ENCODE results near the gene GBP6. TPM values are rescaled to one million over a fixed set of nuclear protein-coding genes. Genes with fewer than 3 reads are reported as not detected.
A peak's percentile ranks its signal among the peaks of the same experiment; 100 is the strongest.
"Not testable (repeated sequence)": the region's sequence is repeated elsewhere in the genome, so short reads cannot be mapped to it uniquely, and the experiment has no call there.

The GBP6 gene
- total RNA-seq, 1 experiment from 2014 or later: not detected

DNA sequence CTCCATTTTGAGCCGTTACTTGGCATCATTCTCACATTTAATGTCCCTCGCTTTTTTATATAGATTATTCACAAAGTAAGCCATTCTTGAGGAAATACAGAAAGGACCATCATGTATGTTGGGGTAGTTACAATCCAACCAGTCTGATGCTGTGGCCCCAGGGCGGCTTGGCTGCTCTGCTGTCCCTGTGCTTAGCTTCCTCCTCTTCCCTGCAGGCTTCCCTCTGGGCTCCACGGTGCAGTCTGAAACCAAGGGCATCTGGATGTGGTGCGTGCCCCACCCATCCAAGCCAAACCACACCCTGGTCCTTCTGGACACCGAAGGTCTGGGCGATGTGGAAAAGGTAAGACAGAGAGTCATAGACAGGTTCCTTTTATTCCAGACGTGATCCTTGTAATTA lies 5.5 kb downstream of the GBP6 start (continued):
- no peak for TF ChIP-seq ZNF396 (CRISPR knock-in tag; IDR thresholded peaks at IDR 0.05; ENCODE audit: borderline replicate concordance)
- TF ChIP-seq, protein P1, sequence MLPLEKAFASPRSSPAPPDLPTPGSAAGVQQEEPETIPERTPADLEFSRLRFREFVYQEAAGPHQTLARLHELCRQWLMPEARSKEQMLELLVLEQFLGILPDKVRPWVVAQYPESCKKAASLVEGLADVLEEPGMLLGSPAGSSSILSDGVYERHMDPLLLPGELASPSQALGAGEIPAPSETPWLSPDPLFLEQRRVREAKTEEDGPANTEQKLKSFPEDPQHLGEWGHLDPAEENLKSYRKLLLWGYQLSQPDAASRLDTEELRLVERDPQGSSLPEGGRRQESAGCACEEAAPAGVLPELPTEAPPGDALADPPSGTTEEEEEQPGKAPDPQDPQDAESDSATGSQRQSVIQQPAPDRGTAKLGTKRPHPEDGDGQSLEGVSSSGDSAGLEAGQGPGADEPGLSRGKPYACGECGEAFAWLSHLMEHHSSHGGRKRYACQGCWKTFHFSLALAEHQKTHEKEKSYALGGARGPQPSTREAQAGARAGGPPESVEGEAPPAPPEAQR (CRISPR knock-in tag; IDR thresholded peaks at IDR 0.05): no peak

DNA sequence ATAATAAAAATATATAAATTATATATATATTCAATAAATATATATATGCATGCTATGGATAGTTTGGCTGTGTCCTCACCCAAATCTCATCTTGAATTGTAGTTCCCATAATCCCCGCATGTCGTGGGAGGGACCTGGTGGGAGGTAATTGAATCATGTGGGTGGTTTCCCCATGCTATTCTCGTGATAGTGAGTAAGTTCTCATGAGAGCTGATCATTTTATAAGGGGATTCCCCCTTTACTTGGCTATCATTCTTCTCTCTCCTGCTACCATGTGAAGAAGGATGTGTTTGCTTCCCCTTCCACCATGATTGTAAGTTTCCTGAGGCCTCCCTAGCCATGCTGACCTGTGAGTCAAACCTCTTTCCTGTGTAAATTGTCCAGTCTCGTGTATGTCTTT lies 10.0 kb downstream of the GBP6 start:
- POLR2A ChIA-PET; H3K9me3 Mint-ChIP-seq; H3K27ac Mint-ChIP-seq; DNase-seq (ENCODE audit: low spot score); ATAC-seq; CTCF ChIA-PET; H3K36me3 Mint-ChIP-seq; H3K27me3 Mint-ChIP-seq (ENCODE audit: low read depth); H3K4me3 Mint-ChIP-seq: not testable (repeated sequence)
- H3K4me1 Mint-ChIP-seq: peaks cover 11% of the 10 kb centered on the region

DNA sequence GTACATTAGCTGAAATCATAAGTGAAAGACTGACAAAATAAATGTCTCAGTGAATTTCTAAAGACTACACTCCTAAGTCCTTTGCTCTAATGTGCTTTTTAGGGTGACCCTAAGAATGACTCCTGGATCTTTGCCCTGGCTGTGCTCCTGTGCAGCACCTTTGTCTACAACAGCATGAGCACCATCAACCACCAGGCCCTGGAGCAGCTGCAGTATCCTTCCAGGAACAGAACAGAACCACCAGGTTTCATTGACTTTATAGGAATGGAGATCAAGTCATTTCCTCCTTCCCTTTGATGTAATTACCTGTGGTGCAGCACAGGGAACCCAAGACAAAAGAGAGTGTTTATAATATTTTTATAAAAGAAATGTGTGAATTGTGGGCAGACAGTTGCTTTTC lies 14.1 kb downstream of the GBP6 start:
- TF ChIP-seq RORB (CRISPR knock-in tag; IDR thresholded peaks at IDR 0.05) (no peak), ZNF416 (CRISPR knock-in tag; IDR thresholded peaks at IDR 0.05) (no peak), ZNF423 (CRISPR knock-in tag; IDR thresholded peaks at IDR 0.05) (peak; percentile 53; the same call in 1 of the 2 replicates)
- Mint-ChIP-seq H3K36me3 (no peaks in the 10 kb centered on the region), H3K9me3 (peaks cover 4% of the 10 kb centered on the region; the same call in 1 of the 2 replicates), H3K4me1 (peaks cover 14% of the 10 kb centered on the region), H3K27ac (no peak overlapping the region), H3K4me3 (no peak overlapping the region), H3K27me3 (ENCODE audit: low read depth) (no peaks in the 10 kb centered on the region)
- ChIA-PET POLR2A (no interaction called here), CTCF (interaction anchor here (1.2 to 1.4 kb wide), 3 partner anchors 20 to 385 kb away, joined by 3 to 4 read pairs (median 4); no protein-coding TSS in a partner anchor)
- DNase-seq (ENCODE audit: low spot score): no peak
- peak; percentile 74 for ATAC-seq

DNA sequence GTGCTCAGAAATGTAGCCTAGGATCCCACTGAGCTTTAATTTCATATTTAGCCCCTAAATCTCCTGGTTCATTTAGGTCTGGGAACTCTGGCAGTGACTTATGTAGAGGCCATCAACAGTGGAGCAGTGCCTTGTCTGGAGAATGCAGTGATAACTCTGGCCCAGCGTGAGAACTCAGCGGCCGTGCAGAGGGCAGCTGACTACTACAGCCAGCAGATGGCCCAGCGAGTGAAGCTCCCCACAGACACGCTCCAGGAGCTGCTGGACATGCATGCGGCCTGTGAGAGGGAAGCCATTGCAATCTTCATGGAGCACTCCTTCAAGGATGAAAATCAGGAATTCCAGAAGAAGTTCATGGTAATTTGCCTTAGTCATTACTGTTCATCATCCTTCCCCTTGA lies 17.8 kb downstream of the GBP6 start:
- DNase-seq (ENCODE audit: low spot score) (no peak), ATAC-seq (peak; percentile 67)
- Mint-ChIP-seq H3K9me3 (0 out of 2 replicates have a peak, but pooled peaks cover 4% of the 10 kb centered on the region), H3K27me3 (ENCODE audit: low read depth) (no peaks in the 10 kb centered on the region), H3K27ac (no peak overlapping the region), H3K4me1 (peaks cover 14% of the 10 kb centered on the region), H3K36me3 (no peaks in the 10 kb centered on the region), H3K4me3 (no peak overlapping the region)
- ChIA-PET CTCF (no interaction called here), POLR2A (no interaction called here)
- TF ChIP-seq ZNF396 (CRISPR knock-in tag; IDR thresholded peaks at IDR 0.05; ENCODE audit: borderline replicate concordance) (no peak), MYBL2 (CRISPR knock-in tag; IDR thresholded peaks at IDR 0.05) (no peak), ZNF232 (CRISPR knock-in tag; IDR thresholded peaks at IDR 0.05) (no peak), KAT7 (CRISPR knock-in tag; IDR thresholded peaks at IDR 0.05; ENCODE audit: borderline replicate concordance) (no peak), IRF1 (CRISPR knock-in tag; IDR thresholded peaks at IDR 0.05) (no peak), FOXK1 (CRISPR knock-in tag; IDR thresholded peaks at IDR 0.05) (no peak), TEAD4 (CRISPR knock-in tag; IDR thresholded peaks at IDR 0.05) (no peak), ZNF281 (CRISPR knock-in tag; IDR thresholded peaks at IDR 0.05) (no peak), ZNF317 (CRISPR knock-in tag; IDR thresholded peaks at IDR 0.05; ENCODE audit: borderline replicate concordance, low read depth) (no peak), GRHL2 (CRISPR knock-in tag; IDR thresholded peaks at IDR 0.05; ENCODE audit: insufficient replicate concordance, severe bottlenecking) (no peak)
- TF ChIP-seq, protein P2, sequence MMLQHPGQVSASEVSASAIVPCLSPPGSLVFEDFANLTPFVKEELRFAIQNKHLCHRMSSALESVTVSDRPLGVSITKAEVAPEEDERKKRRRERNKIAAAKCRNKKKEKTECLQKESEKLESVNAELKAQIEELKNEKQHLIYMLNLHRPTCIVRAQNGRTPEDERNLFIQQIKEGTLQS (CRISPR knock-in tag; conservative IDR thresholded peaks at IDR 0.05): no peak
- TF ChIP-seq, protein P3, sequence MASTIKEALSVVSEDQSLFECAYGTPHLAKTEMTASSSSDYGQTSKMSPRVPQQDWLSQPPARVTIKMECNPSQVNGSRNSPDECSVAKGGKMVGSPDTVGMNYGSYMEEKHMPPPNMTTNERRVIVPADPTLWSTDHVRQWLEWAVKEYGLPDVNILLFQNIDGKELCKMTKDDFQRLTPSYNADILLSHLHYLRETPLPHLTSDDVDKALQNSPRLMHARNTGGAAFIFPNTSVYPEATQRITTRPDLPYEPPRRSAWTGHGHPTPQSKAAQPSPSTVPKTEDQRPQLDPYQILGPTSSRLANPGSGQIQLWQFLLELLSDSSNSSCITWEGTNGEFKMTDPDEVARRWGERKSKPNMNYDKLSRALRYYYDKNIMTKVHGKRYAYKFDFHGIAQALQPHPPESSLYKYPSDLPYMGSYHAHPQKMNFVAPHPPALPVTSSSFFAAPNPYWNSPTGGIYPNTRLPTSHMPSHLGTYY (CRISPR knock-in tag; IDR thresholded peaks at IDR 0.05): no peak
- TF ChIP-seq, protein P4, sequence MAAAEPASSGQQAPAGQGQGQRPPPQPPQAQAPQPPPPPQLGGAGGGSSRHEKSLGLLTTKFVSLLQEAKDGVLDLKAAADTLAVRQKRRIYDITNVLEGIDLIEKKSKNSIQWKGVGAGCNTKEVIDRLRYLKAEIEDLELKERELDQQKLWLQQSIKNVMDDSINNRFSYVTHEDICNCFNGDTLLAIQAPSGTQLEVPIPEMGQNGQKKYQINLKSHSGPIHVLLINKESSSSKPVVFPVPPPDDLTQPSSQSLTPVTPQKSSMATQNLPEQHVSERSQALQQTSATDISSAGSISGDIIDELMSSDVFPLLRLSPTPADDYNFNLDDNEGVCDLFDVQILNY (CRISPR knock-in tag; IDR thresholded peaks at IDR 0.05): no peak
- TF ChIP-seq, protein P1 (CRISPR knock-in tag; IDR thresholded peaks at IDR 0.05): no peak
